Germinal center (tissue), 1 donor: Measurements from ENCODE around the gene ARMH2.

Experiments used
- DNase-seq: peaks from one replicate; pipeline ENCODE4 v3.0.0; 2012; ENCODE audit warnings: mixed read lengths, low spot score

Gene ARMH2

DNA sequence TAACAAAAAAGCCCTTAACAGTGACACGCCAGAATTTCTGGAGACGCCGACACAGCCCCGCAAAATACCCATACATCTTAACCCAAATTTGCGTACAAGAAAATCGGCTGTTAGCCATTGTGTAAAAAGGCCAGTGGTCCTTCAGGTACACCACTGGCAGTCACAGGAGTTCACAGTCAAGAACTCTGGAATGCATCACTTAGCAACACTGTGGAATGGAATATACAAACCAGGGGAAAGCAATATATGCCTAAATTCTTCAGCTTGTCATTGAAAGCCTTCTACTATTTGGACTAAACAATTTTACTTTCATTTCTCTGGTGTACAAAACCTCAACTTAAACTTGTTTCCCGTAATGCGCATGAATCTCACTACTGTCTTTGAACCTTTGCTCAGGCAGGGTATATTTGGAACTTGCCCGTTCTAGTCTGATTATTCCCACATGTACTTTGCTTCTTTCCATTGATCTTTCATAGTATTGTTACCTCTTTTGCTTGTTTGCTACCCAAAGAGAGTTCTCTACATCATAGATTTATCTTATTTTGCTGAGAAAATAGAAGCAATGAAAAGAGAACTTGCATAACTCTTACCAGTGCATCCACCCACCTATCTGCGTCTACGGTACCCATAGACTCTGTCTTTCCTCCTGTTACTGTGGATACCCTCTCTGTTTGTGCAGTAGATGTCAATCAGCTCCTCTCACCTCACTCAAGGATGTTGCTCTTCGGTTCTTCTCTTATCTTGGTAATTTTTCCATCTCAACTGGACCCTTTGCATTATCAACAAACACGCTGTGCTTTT is at the start of gene ARMH2:
TSS of gene ARMH2 (minus strand) at position 178 of the 801 bp plus-strand sequence. CDS start at position 118, 60 bp downstream.
- no peak for DNase-seq

GRCh38 chr6:24848461-24848860 is 49.7 kb upstream of the ARMH2 start:
- DNase-seq, result no peak

DNA sequence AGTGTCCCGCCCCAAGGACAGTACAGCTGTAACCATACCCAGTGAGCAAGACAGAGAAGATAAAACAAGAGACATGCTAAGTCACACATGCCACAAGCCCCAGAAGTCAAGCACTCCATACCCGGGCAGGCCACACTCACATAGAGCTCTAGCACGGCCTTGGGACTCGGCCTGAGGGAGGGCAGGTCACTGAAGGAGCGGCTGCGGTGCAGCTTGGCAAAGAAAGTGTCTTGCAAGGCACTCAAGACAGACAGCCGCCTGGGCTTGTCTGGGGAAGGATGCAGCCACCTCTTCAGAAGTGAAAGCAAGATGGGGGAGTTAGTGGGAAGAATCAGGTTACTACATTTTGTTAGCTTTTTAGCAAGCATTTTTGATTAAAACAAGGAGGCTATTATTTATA is 48.7 kb upstream of the ARMH2 start:
- no peak for DNase-seq

DNA sequence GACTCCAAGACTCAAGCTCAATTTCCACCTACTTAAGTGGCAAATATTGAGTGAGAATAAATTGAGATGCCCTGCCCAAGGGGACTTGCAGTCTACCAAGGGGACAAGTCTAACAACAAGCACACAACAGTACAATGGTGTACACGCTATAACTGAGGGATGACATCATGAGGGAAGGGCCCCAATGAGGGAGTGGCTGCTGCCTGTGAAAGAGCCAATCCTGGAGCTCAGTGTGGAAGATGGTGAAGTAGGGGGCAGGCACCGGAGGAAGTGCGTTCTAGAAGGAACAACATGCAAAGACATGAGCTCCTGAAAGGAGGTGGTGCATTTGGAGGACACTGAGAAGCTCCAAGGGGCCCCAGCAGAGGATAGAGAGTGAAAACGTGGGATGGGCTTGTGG is 46.9 kb upstream of the ARMH2 start:
- DNase-seq, result no peak

GRCh38 chr6:24844903-24845302 is 46.2 kb upstream of the ARMH2 start:
- DNase-seq, result no peak

- DNase-seq, result no peak
Observed at GRCh38 chr6:24844061-24844460, 45.3 kb upstream of the ARMH2 start.

DNA sequence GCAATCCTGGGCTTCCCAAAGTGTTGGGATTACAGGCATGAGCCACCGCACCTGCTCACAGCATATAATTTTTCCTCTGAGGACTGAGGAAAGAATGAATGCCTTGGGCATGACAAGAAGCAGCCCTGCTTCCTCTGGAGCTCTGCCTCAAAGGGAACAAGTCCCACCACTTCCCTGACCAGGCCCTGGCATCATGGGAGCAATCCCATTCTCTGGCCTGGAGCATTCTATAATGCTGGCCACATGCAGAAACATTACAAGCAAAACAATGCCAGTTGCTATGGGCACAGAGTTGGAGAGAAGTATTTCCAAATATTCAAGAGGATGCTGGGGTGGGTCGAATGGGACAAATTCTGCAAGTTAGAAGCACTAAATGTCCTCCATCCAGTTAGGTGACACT is 41.5 kb upstream of the ARMH2 start:
- DNase-seq, result no peak

DNA sequence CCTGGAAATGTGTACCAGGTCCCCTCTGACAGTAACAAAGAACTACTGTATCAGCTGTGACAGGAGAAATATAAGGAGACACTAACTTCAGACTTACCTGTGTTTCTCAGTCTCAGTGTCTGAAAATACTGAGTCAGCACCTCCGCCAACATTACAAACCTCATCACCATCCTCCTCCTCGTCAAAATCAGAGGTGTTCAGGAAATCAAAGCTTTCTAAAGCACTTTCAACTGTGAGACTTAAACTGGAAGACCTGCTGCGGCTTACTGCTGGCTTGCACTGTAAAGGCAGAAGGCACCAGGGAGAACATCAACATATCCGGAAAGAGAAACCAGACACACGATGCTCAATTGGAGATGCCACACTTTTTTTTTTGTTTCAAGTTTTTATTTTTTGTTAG is 40.3 kb upstream of the ARMH2 start:
- DNase-seq, result no peak

DNA sequence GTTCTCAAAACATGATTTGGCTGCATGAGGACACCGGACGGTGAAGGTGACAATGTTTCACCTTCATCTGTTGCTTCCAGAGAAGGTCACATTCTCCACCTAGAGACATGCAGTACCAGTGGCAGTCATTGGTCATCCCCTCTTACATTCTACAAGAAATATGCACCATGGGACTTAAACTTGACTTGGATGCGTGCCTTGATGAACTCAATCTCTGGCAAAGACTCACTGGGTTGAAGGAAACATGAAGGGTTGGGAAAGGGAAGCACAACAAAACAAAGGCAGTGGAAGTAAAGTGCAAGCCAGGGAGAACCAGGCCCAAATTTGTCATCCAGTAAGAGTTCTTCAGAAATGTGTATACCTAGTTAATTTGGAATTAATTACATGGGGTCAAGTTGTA is 39.4 kb upstream of the ARMH2 start:
- no peak for DNase-seq

DNA sequence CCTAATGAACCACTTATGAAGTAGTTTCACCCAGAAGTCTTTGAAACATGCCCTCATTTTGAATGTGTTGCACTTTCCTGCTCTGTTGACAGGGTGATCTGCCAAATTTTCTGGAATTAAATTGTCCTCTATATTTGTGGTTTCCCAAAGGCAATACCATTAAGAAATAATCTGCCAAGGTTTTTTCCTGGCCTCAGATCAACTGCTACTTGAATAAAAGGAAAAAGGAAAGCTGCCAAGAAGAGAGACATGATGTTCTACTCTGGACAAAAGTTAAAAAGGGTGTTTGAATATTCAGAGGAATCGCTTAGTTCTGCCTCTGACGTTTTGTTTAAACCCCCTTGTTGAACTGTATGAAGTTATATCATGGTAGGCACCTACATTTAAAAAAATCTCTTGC is 37.4 kb upstream of the ARMH2 start:
- no peak for DNase-seq

DNA sequence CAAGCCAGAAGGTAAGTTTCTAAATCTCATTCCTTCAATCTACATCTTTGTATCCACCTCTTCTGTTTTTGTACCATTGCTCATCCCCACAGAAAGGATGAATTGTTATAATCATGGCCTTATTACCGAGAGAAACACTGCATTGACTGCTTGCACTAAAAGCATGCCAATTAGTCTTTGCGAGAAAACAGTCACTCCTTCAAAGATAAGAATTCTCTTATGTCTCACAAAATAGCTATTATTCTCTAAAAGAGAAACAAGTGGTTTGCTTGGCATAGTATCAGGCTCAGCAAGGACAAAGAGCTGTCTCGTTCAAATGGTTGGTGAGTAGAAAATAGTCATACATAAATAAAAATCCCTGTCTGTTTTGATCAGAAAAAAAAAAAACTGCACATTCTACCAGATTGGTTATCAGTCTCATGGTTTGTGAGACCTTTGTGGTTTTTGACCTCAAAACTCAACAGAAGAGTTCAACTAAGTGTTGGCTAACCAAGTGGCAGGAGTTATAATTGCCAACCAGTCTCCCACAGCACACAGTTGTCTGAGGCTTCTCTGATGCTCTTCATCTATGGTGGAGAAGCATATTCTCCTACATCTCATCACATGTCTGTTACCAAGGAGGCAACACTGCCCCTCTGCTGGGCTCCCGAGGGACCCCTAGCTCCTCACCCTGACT is 35.1 kb upstream of the ARMH2 start:
- no peak for DNase-seq

DNA sequence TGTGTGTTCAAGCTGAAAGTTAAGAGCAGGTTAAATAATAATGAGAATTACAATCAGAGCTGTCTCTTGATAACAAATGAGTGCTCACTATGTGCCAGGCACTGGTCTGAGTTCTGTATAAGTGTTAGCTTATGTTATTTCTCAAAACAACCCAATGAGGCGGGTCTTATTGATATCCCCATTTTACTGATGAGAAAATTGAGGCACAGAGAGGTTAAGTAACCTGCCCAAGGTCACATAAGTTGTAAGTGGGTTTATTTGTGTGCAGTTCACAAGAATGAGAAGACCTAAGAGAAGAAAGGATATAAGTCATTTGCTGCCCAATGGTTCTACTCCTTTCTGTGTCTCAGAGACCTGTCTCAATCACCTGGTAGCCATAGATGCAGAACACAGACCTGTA is 34.1 kb upstream of the ARMH2 start:
- DNase-seq, result no peak

- DNase-seq, result no peak
Observed at GRCh38 chr6:24831771-24832716, 33.3 kb upstream of the ARMH2 start.

DNA sequence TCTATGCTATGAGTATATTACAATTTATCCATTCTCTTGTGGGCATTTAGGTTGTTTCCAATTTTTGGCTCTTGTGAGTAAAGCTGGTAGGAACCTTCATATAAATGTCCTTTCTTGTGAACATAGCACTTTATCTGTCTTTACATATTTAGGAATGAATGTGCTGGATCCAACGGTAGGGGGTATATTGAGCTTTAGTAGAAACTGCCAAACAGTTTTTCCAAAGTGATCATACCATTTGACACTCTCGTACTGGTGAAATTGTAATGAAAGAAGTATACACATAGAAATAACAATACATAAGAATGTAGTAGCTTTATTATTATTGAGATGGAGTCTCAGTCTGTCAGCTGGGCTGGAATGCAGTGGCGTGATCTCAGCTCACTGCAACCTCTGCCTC is 30.9 kb upstream of the ARMH2 start:
- DNase-seq, result no peak

- DNase-seq, result no peak
Observed at GRCh38 chr6:24827970-24828369, 29.3 kb upstream of the ARMH2 start.

DNA sequence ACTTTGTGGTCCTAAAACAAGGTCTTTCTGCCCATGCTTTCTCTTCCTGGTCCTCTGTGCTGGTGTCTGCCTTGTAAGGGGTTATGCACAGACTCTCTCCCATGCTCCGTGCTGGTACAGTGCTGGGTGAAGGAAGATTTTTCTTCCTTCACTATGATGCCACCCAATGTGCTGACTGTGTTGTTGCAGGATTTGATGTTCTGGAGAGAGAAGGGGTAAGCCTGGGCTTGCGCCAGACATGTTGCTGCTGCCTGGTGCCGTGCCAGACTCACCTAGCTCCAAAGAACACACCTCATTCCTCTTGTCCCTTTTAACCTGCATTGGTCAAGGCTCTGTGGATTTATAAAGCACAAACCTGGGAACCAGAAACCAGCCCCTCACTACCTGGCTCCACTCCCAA is 28.4 kb upstream of the ARMH2 start:
- DNase-seq, result no peak

GRCh38 chr6:24825130-24825630 is 26.5 kb upstream of the ARMH2 start:
- DNase-seq, result no peak

- no peak for DNase-seq
Observed at GRCh38 chr6:24824142-24824938, 25.6 kb upstream of the ARMH2 start.

GRCh38 chr6:24823185-24823584 is 24.5 kb upstream of the ARMH2 start:
- DNase-seq, result no peak

GRCh38 chr6:24822696-24823095 is 24.0 kb upstream of the ARMH2 start:
- no peak for DNase-seq

DNA sequence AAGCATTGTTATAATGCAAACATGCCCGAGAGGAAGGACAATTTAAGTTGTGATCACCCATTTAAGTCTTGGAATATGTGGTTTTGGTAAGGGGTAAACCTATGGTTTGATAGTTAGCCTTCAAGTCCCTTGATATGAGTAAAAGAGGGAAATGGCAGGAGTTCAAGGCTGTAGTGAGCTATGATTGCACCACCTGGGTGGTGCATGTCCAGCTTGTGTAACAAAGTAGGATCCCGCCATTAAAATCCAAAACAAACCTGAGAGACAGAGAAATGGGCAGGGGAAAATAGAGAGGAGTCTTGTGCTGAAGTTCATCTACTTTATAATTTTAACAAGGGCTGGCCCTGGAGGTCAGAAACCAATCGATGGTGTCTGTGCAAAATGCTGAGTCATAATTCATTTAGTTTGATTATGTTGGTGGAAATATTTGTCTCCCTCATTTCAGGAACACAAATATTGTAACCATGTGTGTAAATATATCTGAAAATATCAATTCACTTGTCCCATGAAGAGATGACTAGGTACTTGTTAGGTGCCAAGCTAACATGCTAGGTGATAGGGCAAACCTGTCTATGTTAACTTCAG is 23.2 kb upstream of the ARMH2 start:
- DNase-seq, result no peak
